Cardiac septum (tissue), 1 donor: ENCODE measurements around the gene EBI3. TPM values are rescaled to one million over a fixed set of nuclear protein-coding genes. Genes with fewer than 3 reads are reported as not detected.
"Not testable (repeated sequence)": the region's sequence is repeated elsewhere in the genome, so short reads cannot be mapped to it uniquely, and the experiment has no call there.

Source experiments
- DNase-seq: peaks from one replicate; pipeline ENCODE4 v3.0.0-alpha.2; 2020; ENCODE audit warnings: low spot score
- intact Hi-C: fragments of 100-400 bp; cut with DNase I; formaldehyde crosslinking; loops from one replicate; pipeline ENCODE4 v1.14.0; 2022
- total RNA-seq: library from RNA; stranded (reverse); fragmentation: NEBNext Ultra II Directional; extraction: Animal tissue kit (Norgen Biotek cat#: 25700); gene quantifications from one replicate; pipeline ENCODE4 v1.2.1, GENCODE V29; 2021
- donor health status: DM: no; HTN: no; CAD: no.

The EBI3 gene
- total RNA-seq, 1 donor from 2014 or later = not detected

DNA sequence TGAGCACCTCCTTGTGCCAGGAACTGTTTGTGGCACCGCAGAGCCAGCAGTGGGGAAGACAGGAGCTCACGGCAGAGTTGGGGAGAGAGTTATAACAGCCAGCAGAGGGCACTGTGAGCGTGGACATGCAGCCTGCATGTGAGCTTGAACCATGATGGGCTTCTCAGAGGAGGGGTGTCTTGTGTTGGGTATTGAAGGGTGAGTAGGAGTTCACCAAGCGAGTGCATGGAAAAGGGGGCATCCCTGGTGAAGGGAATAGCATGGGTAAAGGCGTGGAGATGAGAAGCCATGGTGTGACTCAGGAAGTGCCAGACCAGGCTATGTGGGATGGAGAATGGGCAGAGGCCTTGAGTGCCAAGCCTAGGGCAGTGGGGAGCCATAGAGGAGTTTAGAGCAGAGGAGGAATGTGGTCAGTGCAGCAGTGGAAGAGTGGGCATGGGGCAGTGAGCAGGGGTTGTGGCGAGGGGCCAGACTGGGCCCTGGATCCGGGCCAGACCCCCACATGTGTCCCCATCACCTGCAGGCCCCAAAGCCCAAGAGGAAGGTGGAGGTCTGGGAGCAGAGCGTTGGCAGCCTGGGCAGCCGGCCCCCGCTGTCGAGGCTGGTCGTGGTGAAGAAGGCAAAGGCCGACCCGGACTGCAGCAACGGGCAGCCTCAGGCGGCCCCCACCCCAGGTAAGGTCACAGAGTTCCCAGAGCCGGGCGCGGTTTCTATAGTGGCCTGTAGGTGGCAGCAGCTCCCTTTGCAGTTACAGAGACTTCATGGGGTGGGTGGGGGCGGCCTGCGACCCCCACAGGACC, 38.0 kb downstream of the EBI3 start:
- no peak for DNase-seq
- intact Hi-C loops = loop anchor here (5.0 kb wide), 3 partner anchors 85 to 370 kb away; partner anchors contain the start of gene TNFAIP8L1

DNA sequence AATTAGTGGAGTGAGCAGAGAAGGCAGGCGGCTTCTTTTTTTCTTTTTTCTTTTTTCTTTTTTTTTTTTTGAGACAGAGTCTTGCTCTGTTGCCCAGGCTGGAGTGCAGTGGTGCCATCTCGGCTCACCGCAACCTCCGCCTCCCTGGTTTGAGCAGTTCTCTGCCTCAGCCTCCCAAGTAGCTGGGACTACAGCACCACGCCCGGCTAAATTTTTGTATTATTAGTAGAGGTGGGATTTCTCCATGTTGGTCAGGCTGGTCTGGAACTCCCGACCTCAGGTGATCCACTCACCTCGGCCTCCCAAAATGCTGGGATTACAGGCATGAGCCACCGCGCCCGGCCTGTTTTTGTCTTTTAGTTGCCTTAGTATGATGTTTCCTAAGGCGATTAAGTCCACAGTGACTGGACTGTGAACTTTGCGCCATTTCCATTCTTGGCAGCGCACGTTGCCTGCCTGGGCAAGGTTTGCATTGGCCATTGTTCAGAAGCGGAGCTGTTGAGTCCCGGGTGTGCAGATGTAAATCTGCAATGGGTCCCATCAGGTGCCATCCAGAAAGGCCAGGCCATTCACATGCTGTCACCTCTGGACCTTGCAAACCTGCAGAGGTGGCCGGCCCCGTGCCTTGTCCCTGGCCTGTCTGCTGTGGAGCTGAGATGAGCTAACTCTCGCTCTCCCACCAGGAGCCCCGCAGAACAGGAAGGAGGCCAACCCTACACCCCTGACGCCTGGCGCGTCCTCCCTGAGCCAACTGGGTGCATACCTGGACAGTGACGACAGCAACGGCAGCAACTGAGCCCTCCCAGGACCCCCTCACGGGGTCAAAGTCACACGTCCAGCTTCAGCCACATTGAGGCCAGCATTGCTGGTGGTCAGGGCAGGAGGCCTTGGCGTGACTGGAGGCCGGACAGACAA, 38.8 kb downstream of the EBI3 start:
- DNase-seq = no peak
- intact Hi-C loops = loop anchor here (5.0 kb wide), 3 partner anchors 84 to 369 kb away; partner anchors contain the start of gene TNFAIP8L1

GRCh38 chr19:4268816-4269430, 39.6 kb downstream of the EBI3 start:
- intact Hi-C loops = loop anchor here (5.0 kb wide), 3 partner anchors 83 to 368 kb away; partner anchors contain the start of gene TNFAIP8L1

GRCh38 chr19:4272894-4273293, 43.6 kb downstream of the EBI3 start:
- intact Hi-C loops = no loop called here

More at GRCh38 chr19:4268816-4269430, 39.6 kb downstream of the EBI3 start:
- no peak for DNase-seq

DNA sequence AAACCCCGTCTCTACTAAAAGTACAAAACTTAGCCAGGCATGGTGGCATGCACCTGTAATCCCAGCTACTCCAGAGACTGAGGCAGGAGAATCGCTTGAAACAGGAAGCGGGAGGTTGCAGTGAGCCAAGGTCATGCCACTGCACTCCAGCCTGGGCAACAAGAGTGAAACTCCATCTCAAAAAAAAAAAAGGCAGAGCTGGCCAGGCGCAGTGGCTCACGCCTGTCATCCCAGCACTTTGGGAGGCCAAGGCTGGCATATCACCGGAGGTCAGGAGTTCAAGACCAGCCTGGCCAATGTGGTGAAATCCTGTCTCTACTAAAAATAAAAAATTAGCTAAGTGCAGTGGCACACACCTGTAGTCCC, 45.0 kb downstream of the EBI3 start:
- DNase-seq, intact Hi-C loops: not testable (repeated sequence)

More at GRCh38 chr19:4272894-4273293, 43.6 kb downstream of the EBI3 start:
- no peak for DNase-seq

GRCh38 chr19:4277191-4277696, 47.9 kb downstream of the EBI3 start:
- no peak for DNase-seq
- intact Hi-C loops = no loop called here

GRCh38 chr19:4278010-4278409, 48.7 kb downstream of the EBI3 start:
- intact Hi-C loops = no loop called here

GRCh38 chr19:4278419-4279266, 49.3 kb downstream of the EBI3 start, which contains the start of gene SHD:
Gene SHD, plus strand, starts transcription at chr19:4279266. Its CDS starts 798 bp downstream, at chr19:4280064.
- DNase-seq = no peak

More at GRCh38 chr19:4278010-4278409, 48.7 kb downstream of the EBI3 start:
- DNase-seq = no peak

DNA sequence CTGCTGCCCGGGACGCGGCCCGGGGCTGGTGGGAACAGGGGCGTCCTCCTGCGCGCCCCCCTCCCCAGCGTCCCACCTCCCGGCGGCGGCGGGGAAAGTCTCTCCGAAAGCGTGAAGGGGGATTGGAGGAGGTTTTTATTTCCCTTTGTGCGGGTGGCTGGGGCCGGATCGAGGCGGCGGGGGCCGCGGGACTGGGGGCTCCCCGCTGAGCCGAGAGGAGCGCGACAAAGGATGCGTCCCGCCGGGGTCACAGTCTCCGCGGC, 49.9 kb downstream of the EBI3 start:
- DNase-seq = no peak
- intact Hi-C loops = no loop called here

More at GRCh38 chr19:4278419-4279266, 49.3 kb downstream of the EBI3 start, which contains the start of gene SHD:
- intact Hi-C loops = no loop called here

- intact Hi-C loops = no loop called here
- DNase-seq = no peak
Observed at GRCh38 chr19:4279530-4280422, 50.5 kb downstream of the EBI3 start.

- intact Hi-C loops = no loop called here
- no peak for DNase-seq
Observed at GRCh38 chr19:4284176-4284958, 55.0 kb downstream of the EBI3 start.

DNA sequence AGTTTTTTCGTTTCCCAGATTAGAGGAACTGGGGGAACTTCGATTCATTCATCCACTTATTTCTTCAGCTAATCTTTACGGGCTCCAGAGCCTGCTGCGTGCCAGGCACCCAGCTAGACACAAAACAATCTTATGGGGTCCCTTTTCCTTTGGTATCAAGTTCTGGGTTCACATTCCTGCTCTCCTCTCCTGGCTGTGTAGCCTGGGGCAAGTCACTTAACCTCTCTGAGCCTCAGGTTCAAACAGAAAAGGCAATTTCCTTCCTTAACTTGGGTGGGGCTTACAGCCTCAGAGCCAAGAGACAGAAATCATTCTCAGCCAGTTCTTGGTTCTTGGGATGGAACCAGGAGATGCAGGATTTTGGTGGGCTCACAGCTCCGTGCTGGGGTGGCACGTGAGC, 55.7 kb downstream of the EBI3 start:
- no peak for DNase-seq
- intact Hi-C loops = no loop called here

- DNase-seq, intact Hi-C loops: not testable (repeated sequence)
Observed at GRCh38 chr19:4286141-4286540, 56.8 kb downstream of the EBI3 start.
